KBM-7 (cell line): ENCODE results near the gene ERC2.

Experiments
- DNase-seq: peaks from one replicate; pipeline ENCODE4 v3.0.0-alpha.2; 2015
- in situ Hi-C: fragments of 300-500 bp; cut with MboI; formaldehyde crosslinking; loops from 2 replicates; pipeline ENCODE4 v1.14.3; 2020; ENCODE audit warnings: low sequenced_read_pairs, low pct_unique_long_range_greater_than_20kb, mixed read lengths

ERC2 gene

GRCh38 chr3:55725681-55726500 lies 742.4 kb downstream of the ERC2 start:
- in situ Hi-C loops = no loop called here
- DNase-seq = no peak

GRCh38 chr3:55724821-55725220 lies 743.4 kb downstream of the ERC2 start:
- DNase-seq = no peak

DNA sequence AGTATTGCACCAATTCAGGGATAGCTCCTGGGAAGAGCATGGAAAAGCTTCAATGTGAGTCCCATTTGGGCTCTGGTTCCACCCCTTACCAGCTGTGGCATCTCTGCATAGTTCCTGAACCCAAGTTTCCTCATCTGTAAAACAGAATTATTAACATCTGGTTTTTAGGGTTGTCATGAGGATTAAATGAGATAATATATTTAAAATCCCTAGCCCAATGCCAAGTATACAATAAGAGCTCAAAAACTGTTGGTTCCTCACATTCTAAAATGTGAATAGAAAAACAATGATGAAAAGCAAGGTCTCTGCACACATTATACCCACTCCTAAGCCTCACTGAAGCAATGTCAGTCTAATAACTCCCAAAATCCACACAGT lies 743.9 kb downstream of the ERC2 start:
- no peak for DNase-seq
- in situ Hi-C loops = no loop called here

More at GRCh38 chr3:55724821-55725220, 743.4 kb downstream of the ERC2 start:
- in situ Hi-C loops = no loop called here

DNA sequence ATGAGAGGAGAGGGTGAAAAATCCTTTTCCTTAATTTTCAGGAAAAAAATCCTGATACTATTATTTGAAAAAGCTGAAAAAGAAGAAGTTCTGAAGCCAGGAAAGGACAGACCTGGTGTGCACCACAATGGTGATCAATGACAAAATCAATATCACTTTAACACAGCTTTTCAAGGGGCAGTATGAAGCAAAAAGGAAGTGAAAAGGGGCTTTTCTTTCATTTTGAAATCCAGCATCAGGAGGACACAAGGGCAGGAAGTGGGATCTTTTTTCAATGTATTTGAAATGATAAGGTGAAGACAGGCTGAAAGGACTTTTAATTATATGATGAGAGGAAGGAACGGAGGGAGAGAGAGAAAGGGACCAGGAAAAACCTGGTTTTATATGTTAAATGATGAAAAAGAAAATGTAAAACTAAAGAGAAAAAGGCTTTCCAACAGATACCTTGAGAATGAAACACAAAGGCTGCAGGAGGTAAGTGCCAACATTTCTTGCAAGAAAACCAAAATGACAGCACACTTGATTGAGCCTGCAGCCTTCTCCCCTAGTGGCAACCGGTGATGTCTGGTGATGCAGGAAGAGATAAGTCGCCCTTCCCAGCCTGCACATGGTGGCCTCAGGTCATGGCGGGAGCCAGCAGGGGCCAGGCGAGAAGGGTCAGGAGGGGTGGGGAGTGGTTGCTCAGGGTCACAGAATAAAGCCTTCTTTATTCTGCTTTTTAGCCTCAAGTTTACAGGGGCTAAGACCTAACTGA lies 744.4 kb downstream of the ERC2 start:
- in situ Hi-C loops = no loop called here
- DNase-seq = no peak

DNA sequence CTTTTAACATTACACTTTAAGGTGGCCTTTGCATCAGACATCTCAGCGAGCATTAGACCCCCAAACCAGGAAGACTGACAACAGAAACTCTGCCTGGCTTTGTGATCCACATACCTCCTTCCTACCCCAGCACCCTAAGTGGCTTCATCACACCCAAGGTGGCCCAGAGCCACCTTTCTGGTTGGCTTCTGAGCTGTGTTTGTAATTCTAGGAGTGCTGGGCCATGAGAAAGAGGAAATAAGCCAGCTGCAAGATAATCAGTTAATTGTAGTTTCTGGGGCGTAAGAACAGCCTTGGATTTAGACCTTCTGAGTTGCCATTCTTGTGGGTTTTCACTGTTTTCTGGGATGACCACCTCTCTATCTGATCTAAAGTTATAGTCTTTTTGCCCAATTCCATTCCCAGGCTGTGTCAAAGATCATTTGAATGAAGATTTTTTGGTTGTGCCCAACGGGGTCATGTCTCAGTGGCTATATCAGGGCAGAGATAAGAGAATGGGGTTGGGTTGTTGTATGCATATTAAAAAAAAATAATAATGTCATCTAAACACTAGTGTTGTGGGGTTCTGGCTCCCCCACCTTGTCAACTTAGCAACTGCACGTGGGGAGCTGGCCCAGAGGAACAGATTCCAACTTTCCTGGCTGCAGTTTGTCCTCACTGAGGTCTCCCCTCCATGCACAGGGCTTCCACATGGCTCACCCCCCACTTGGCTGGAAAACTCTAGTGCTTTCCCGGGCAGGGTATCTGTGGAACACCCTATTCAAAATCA lies 746.4 kb downstream of the ERC2 start:
- in situ Hi-C loops = no loop called here
- DNase-seq = no peak

DNA sequence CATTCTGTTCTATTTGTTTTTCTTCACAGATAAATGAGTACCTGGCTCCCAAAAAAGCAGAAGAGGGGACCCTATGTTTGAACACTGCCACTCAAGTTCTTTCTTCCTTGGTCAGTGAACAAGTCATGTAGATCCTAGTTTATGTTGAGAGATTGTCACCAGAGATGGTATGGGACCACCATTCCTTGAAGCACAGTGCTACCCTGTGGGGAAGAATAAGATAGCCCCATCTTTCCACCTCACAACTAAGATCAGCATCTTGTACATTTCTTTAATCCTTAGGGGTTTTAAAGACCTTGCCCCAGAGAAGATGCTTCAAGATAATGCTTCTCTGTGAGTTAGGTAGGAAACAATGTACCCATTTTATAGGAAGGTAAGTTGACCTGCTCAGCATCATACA lies 747.7 kb downstream of the ERC2 start:
- DNase-seq = no peak
- in situ Hi-C loops = no loop called here

- in situ Hi-C loops = no loop called here
- DNase-seq = no peak
Measured at GRCh38 chr3:55719508-55719907, 748.8 kb downstream of the ERC2 start.

- DNase-seq = no peak
- in situ Hi-C loops = no loop called here
Measured at GRCh38 chr3:55719006-55719405, 749.3 kb downstream of the ERC2 start.

DNA sequence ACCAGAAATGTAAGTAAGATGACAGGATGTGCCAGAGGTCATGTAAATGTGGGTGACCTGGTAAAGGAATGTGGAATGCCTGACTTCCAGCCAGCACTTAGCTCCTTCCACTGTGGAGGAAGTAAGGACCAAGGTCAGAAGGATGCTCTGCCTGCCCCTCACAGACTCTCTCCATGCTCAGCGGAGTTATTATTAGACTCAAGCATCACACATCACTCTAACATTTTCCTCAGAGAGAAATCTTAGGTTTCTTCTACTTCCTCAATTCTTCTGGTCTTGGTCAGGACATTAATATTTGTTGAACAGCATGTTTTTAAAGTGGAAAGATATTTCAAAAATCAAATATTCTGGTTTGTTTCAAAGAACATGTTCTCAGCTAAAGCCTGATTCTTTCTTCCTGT lies 749.7 kb downstream of the ERC2 start:
- in situ Hi-C loops = no loop called here

GRCh38 chr3:55718074-55718473 lies 750.2 kb downstream of the ERC2 start:
- in situ Hi-C loops = no loop called here
- DNase-seq = no peak

More for the DNA sequence above, 749.7 kb downstream of the ERC2 start:
- DNase-seq = no peak

DNA sequence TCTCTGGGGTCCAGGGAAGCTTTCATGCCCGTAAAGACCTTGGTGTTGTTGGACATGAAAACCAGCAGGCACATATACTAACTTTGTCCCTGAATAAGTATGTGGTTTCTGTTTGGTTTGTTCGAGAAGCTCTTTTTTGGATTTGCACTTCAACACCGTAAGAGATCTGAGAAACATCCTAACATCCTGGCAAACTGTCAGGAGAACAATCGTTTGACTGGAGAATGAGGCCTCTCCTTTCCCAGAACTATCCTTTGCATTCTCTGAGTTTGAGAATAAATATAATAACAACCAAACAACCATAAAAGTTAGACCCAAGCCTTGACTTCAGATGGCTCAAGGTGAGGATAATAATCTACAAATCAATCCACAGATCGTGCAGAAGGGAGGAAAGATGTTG lies 750.8 kb downstream of the ERC2 start:
- in situ Hi-C loops = no loop called here
- DNase-seq = no peak

DNA sequence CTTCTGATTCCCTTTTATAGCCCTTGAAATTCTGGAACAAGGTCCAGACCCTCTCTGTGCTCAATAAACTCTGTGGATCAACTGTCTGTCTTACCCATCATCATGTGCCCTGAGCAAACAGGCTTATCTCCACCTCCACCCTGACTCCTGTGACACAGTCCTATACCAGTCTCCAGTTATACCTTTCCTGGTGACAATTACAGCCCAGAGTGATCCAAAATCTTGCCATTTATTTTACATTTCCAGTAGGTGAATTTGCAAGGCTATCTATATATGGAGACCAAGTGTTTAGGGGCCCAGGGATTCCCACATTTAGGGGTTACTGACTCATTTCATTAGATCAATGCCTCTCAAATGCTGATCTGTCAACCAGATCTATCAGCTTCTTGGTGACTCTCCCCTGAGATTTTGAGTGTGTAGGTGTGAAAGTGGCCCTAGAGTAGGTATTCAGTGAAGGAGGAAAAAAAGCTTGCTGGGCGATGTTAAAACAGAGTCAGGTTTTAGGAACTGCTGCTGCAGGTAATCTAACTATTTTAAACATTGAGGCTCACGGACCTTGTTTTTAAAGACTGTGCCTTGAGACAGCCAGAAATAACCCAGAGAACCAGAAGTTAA lies 751.5 kb downstream of the ERC2 start:
- no peak for DNase-seq
- in situ Hi-C loops = no loop called here

GRCh38 chr3:55716044-55716443 lies 752.2 kb downstream of the ERC2 start:
- no peak for DNase-seq
- in situ Hi-C loops = no loop called here

- no peak for DNase-seq
- in situ Hi-C loops = no loop called here
Measured at GRCh38 chr3:55714057-55714456, 754.2 kb downstream of the ERC2 start.

- in situ Hi-C loops = no loop called here
- DNase-seq = no peak
Measured at GRCh38 chr3:55711646-55712045, 756.6 kb downstream of the ERC2 start.

- DNase-seq = no peak
- in situ Hi-C loops = no loop called here
Measured at GRCh38 chr3:55709411-55710012, 758.8 kb downstream of the ERC2 start.

GRCh38 chr3:55708921-55709320 lies 759.3 kb downstream of the ERC2 start:
- no peak for DNase-seq
- in situ Hi-C loops = no loop called here

DNA sequence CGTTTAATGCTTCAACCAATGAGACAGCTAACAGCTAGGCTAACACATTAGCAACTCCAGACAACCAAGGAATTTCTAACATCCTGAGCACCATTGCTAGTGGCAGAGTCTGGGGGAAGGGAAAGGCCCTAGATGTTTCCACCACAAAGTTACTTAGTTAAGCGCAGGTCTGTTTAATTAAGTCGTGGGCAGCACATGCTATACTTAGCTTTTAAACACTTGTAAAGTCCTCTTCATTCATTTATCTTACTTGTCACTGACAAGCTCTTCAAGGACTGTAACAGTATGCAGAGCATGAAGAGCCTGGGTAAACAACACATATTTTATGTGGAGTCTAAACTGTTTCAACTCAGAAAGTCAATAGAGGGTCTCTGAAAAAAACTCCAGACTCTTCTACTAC lies 760.0 kb downstream of the ERC2 start:
- no peak for DNase-seq
- in situ Hi-C loops = no loop called here

DNA sequence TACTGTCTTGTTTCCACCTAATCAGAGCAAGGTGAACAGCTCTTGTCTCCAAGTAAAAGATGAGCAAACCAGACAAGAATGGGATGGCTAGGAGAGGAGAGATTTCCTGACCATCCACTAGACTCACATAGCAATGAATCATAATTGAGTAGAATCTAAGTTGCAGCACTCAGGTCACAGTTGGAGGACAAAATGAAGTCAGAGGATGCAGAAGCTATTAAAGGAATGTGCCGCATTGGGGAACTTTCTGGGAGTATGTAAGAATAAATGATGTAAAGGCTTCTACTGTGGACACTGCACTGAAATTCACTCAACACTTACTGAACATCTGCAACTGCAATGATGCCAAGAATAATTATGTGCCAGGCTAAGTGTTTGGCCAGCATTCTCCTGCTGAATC lies 763.7 kb downstream of the ERC2 start:
- DNase-seq = no peak
- in situ Hi-C loops = no loop called here
